Measurements from ENCODE around the gene NOB1.
A peak's percentile ranks its signal among the peaks of the same experiment; 100 is the strongest.

The NOB1 gene

GRCh38 chr16:69712914-69713581, 41.7 kb downstream of the NOB1 start:
- H3K27ac ChIP-seq (ENCODE audit: poor library complexity, severe bottlenecking): peak overlapping the region; percentile 66
- H3K9me3 ChIP-seq (ENCODE audit: severe bottlenecking): no peaks in the 10 kb centered on the region
- TF ChIP-seq CTCF (IDR thresholded peaks at IDR 0.05; ENCODE audit: poor library complexity, severe bottlenecking): no peak
- ATAC-seq (ENCODE audit: low read depth): no peak
- DNase-seq (ENCODE audit: low spot score): no peak
- H3K36me3 ChIP-seq (ENCODE audit: low read depth): peaks cover 93% of the 10 kb centered on the region
- H3K27me3 ChIP-seq (ENCODE audit: insufficient read depth, poor library complexity, severe bottlenecking): no peaks in the 10 kb centered on the region
- H3K4me1 ChIP-seq (ENCODE audit: insufficient read depth, poor library complexity, severe bottlenecking): peaks cover 17% of the 10 kb centered on the region
- no peak overlapping the region for H3K4me3 ChIP-seq (ENCODE audit: severe bottlenecking)

- ATAC-seq (ENCODE audit: low read depth) (no peak), DNase-seq (ENCODE audit: low spot score) (no peak)
- H3K27ac ChIP-seq (ENCODE audit: poor library complexity, severe bottlenecking): peak overlapping the region; percentile 66
- TF ChIP-seq CTCF (IDR thresholded peaks at IDR 0.05; ENCODE audit: poor library complexity, severe bottlenecking): no peak
- no peak overlapping the region for H3K4me3 ChIP-seq (ENCODE audit: severe bottlenecking)
- no peaks in the 10 kb centered on the region for H3K27me3 ChIP-seq (ENCODE audit: insufficient read depth, poor library complexity, severe bottlenecking)
- H3K36me3 ChIP-seq (ENCODE audit: low read depth): peaks cover 88% of the 10 kb centered on the region
- no peaks in the 10 kb centered on the region for H3K9me3 ChIP-seq (ENCODE audit: severe bottlenecking)
- peaks cover 17% of the 10 kb centered on the region for H3K4me1 ChIP-seq (ENCODE audit: insufficient read depth, poor library complexity, severe bottlenecking)
These were observed 42.4 kb downstream of the NOB1 start for GRCh38 chr16:69712277-69712676.

- H3K36me3 ChIP-seq (ENCODE audit: low read depth): peaks cover 78% of the 10 kb centered on the region
- no peak overlapping the region for H3K4me3 ChIP-seq (ENCODE audit: severe bottlenecking)
- peaks cover 22% of the 10 kb centered on the region for H3K4me1 ChIP-seq (ENCODE audit: insufficient read depth, poor library complexity, severe bottlenecking)
- no peak for TF ChIP-seq CTCF (IDR thresholded peaks at IDR 0.05; ENCODE audit: poor library complexity, severe bottlenecking)
- ATAC-seq (ENCODE audit: low read depth): peak; percentile 81
- H3K27me3 ChIP-seq (ENCODE audit: insufficient read depth, poor library complexity, severe bottlenecking): no peaks in the 10 kb centered on the region
- DNase-seq (ENCODE audit: low spot score): peak; percentile 88
- peak overlapping the region; percentile 66 for H3K27ac ChIP-seq (ENCODE audit: poor library complexity, severe bottlenecking)
- no peaks in the 10 kb centered on the region for H3K9me3 ChIP-seq (ENCODE audit: severe bottlenecking)
These were observed 43.5 kb downstream of the NOB1 start for GRCh38 chr16:69711115-69711740.

GRCh38 chr16:69709456-69710084, 45.2 kb downstream of the NOB1 start:
- peak; percentile 89 for TF ChIP-seq CTCF (IDR thresholded peaks at IDR 0.05; ENCODE audit: poor library complexity, severe bottlenecking)
- Histone ChIP-seq H3K27ac (ENCODE audit: poor library complexity, severe bottlenecking) (peak overlapping the region; percentile 66), H3K4me3 (ENCODE audit: severe bottlenecking) (no peak overlapping the region), H3K36me3 (ENCODE audit: low read depth) (peaks cover 62% of the 10 kb centered on the region), H3K9me3 (ENCODE audit: severe bottlenecking) (no peaks in the 10 kb centered on the region), H3K27me3 (ENCODE audit: insufficient read depth, poor library complexity, severe bottlenecking) (no peaks in the 10 kb centered on the region), H3K4me1 (ENCODE audit: insufficient read depth, poor library complexity, severe bottlenecking) (peaks cover 24% of the 10 kb centered on the region)
- ATAC-seq (ENCODE audit: low read depth) (peak; percentile 19; the same call in 1 of the 3 replicates), DNase-seq (ENCODE audit: low spot score) (no peak)
